ENCODE data around the gene SPG11.

GRCh38 chr15:44595656-44596510, 67.6 kb downstream of the SPG11 start:
- TF ChIP-seq, protein P1, sequence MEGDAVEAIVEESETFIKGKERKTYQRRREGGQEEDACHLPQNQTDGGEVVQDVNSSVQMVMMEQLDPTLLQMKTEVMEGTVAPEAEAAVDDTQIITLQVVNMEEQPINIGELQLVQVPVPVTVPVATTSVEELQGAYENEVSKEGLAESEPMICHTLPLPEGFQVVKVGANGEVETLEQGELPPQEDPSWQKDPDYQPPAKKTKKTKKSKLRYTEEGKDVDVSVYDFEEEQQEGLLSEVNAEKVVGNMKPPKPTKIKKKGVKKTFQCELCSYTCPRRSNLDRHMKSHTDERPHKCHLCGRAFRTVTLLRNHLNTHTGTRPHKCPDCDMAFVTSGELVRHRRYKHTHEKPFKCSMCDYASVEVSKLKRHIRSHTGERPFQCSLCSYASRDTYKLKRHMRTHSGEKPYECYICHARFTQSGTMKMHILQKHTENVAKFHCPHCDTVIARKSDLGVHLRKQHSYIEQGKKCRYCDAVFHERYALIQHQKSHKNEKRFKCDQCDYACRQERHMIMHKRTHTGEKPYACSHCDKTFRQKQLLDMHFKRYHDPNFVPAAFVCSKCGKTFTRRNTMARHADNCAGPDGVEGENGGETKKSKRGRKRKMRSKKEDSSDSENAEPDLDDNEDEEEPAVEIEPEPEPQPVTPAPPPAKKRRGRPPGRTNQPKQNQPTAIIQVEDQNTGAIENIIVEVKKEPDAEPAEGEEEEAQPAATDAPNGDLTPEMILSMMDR (IDR thresholded peaks at IDR 0.05): no peak
- no peak for TF ChIP-seq POLR2A (IDR thresholded peaks at IDR 0.05)
- no peak for TF ChIP-seq POLR2AphosphoS5 (IDR thresholded peaks at IDR 0.05)
- TF ChIP-seq EP300 (IDR thresholded peaks at IDR 0.05): no peak
